GM12872 (cell line): Measurements from ENCODE around the gene GBP2.

ENCODE experiments used
- CTCF ChIP-seq: IDR thresholded peaks from 3 replicates; pipeline ENCODE4 v1.5.1; 2011; ENCODE audit warnings: low read depth, mild to moderate bottlenecking, low read length, moderate library complexity; ENCODE audit not compliant: insufficient read depth

GBP2 gene

DNA sequence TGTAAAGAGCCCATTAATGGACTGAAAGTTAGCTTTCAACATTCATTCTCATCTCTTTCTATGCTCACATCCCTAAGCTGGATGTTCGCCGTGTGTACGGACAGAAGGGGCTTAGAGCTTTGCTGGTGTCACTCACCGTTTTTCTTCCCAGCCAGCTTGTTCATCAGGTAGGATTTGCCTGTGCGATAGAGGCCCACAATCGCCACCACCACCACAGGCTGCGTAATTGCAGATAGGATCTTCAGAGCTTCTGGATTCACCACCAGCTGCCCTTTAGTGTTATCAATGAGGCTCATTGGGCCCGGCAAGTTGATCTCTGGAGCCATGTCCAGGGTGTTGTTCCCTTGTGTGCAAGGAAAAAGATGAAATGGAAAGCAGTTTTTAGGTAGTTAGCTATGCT is 4.3 kb downstream of the GBP2 start:
- TF ChIP-seq CTCF = no peak

GRCh38 chr1:89114662-89115061 is 11.3 kb downstream of the GBP2 start:
- no peak for TF ChIP-seq CTCF

DNA sequence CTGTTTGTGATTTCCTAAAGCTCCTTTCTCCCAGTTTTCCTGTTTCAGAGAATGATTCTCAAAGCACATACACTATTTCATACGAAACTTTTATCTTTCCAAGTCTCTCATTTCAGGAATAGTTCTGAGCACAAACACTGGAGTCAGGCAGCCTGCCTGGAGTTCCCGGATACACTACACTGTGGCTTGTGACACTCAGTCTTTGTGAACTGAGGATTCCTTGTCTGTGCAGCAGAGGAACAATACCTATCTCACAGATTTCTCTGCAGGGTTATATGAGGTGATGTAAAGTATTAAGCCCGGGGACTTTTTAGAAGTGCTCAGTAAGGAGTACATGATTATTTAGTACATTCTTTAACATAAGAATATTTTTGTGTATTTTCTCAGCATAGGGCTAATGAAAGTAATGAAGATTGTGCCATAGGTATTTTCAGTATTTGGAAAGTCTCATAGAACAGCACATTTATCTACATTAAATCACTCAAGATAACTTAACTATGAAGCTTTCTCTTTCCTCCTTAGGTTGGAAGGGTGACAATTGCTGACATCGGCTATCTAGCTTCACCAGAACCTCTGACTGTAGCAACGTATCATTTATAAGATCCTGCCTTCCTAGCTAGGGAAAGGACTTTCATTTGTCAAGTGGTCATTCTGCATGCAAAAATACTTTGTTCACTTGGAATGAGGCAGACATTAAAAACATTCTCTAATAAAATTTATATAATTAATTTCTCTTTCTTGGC is 12.9 kb downstream of the GBP2 start:
- no peak for TF ChIP-seq CTCF

DNA sequence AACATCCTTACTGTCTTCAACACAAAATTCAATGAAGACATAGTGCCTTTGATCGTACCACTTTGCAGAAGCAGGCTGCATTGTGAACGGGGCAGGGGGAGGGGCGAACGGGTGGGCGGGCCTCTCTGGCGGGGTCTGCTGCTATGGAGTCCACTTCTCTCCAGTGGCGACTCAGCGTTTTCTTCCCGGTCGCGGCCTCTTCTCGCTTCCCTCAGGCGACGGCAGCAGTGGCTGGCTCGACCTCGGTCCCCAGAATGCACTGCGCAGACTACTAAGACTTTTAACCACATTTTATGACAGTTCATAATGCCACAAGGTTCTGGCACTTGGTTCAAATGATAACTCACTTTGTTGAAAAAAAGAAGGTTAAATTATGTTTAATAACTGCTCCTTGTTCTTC is 21.2 kb downstream of the GBP2 start:
- TF ChIP-seq CTCF = no peak

- TF ChIP-seq CTCF = no peak
These were observed 21.8 kb downstream of the GBP2 start for GRCh38 chr1:89104147-89104546.

- no peak for TF ChIP-seq CTCF
These were observed 23.9 kb downstream of the GBP2 start for GRCh38 chr1:89102021-89102420.

DNA sequence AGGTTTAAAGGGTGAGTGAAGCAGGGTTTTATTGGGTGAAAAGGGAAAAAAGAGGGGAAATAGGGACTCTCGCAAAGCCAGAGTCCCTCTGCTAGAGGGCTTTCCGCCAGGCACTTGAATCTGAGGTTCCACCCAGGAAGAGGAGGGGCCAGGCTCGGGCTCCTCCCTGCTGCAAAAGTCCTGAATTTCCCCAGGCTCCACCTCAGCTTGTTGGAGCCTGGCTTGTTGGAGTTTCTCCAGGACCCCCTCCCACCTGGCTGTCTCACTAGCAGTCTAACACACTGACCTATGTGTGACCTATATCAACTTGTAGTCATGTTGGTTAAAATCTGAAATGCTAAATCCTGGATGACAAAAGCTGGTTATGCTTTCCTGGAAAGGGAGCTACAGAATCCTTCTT is 25.5 kb downstream of the GBP2 start:
- no peak for TF ChIP-seq CTCF

DNA sequence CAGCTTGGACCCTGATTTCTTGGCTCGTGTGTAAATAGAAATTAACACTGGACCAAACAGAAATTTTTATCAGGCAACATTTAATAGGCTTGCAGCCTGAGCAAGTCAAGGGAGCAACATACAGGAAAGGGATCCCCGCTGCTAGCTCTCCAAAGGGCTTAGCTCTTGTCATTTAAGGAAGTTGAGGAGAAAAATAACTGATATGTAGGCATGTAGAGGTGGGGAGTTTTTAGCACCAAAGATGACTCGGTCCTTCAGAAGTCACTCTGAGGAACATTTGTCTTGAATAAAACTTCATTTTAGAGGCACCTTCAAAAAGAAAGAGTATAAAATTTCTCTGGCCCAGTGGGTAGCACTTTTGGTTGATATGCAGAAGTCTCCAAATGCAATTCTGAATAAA is 27.1 kb downstream of the GBP2 start:
- no peak for TF ChIP-seq CTCF
